Measurements from ENCODE around the gene PPP1R14D. TPM values are rescaled to one million over a fixed set of nuclear protein-coding genes. Genes with fewer than 3 reads are reported as not detected.
"Not testable (repeated sequence)": the region's sequence is repeated elsewhere in the genome, so short reads cannot be mapped to it uniquely, and the experiment has no call there.

The PPP1R14D gene
- total RNA-seq, 1 experiment from 2014 or later = 0.65 TPM

DNA sequence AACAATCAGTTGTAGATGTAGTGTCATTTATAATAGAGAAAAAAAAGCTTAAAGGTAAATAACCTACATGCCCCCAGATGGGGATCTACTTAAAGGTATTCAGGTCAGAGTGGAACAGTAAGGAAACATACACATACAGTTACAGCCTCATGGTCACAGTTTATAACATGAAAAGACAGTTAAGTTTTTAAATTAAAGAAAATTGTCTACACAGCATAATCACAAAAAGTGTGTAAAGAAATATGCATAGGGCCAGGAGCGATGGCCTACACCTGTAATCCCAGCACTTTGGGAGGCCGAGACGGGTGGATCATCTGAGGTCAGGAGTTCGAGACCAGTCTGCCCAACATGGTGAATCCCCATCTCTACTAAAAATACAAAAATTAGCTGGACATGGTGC lies 38.7 kb upstream of the PPP1R14D start:
- peaks cover 14% of the 10 kb centered on the region; the same call in 1 of the 2 replicates for H3K79me2 ChIP-seq (ENCODE audit: low read depth)
- no peak overlapping the region for H2AFZ ChIP-seq
- intact Hi-C loops (cut with micrococcal nuclease; ENCODE audit: unreplicated experiment) = no loop called here
- peak overlapping the region; percentile 81 for H3K27ac ChIP-seq
- DNase-seq = no peak
- H3K27me3 ChIP-seq (ENCODE audit: insufficient read depth, low read depth) = no peaks in the 10 kb centered on the region
- peaks cover 64% of the 10 kb centered on the region for H3K4me1 ChIP-seq (replicated peaks; ENCODE audit: insufficient read depth)
- ChIA-PET POLR2A (ENCODE audit: unreplicated experiment) (interaction anchor here (0.7 kb wide), 1 partner anchor 14 kb away, joined by 4 read pairs; no protein-coding TSS in a partner anchor), CTCF (interaction anchor here (0.6 to 0.7 kb wide), 3 partner anchors 9 to 600 kb away, joined by 3 to 4 read pairs (median 3); no protein-coding TSS in a partner anchor)
- no peak overlapping the region for H3K4me3 ChIP-seq
- no peaks in the 10 kb centered on the region for H3K9me3 ChIP-seq (ENCODE audit: insufficient read depth, low read depth)
- no TSS peak for BruUV-seq (replicated peaks)
- no peak for TF ChIP-seq EZH2 (IDR thresholded peaks at IDR 0.05; ENCODE audit: low read depth)
- TF ChIP-seq CTCF (conservative IDR thresholded peaks at IDR 0.05) = no peak
- H3K36me3 ChIP-seq (ENCODE audit: low read depth) = no peaks in the 10 kb centered on the region
- H3F3A ChIP-seq (ENCODE audit: insufficient read depth, low read depth) = peaks cover 27% of the 10 kb centered on the region; the same call in 1 of the 2 replicates
- no peaks in the 10 kb centered on the region for H4K20me1 ChIP-seq (ENCODE audit: insufficient read depth)
- H3K9me2 ChIP-seq (ENCODE audit: insufficient read depth) = no peaks in the 10 kb centered on the region
- peak overlapping the region; percentile 53; the same call in 1 of the 2 replicates for H3K4me2 ChIP-seq

DNA sequence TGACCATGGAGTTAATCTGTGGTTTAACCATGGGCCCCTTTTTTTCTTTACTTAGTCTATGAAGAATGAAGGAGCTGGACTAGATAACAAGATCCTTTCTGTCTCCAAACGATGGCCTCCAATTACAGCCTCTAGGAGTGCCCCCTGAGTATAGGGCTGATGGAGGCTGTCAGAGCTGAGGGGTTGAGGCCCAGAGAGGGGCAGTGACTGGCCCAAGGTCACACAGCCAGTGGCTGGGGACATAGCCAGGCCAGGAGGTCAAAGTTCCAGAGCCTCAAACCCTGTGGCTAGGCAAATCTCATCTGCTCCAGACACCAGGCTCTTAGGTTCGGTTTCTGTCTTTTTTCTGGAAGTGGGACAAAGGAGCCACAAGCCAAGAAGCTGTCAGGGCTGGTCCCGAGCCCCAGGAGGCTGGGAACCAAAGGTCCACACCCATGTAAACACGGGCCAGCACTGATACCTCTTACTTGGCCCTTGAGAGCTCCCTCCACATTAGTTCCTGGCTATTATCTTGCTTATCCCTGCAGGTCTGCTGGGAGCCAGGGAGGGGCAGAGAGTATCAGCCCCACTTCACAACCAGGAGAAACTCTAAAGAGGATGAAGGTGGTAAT lies 35.3 kb upstream of the PPP1R14D start:
- H2AFZ ChIP-seq = no peak overlapping the region
- no peaks in the 10 kb centered on the region for H3K79me2 ChIP-seq (ENCODE audit: low read depth)
- intact Hi-C loops (cut with micrococcal nuclease; ENCODE audit: unreplicated experiment) = no loop called here
- peaks cover 61% of the 10 kb centered on the region for H3K4me1 ChIP-seq (replicated peaks; ENCODE audit: insufficient read depth)
- H3K9me3 ChIP-seq (ENCODE audit: insufficient read depth, low read depth) = no peaks in the 10 kb centered on the region
- POLR2A ChIA-PET (ENCODE audit: unreplicated experiment) = no interaction called here
- H3K36me3 ChIP-seq (ENCODE audit: low read depth) = no peaks in the 10 kb centered on the region
- H3K4me2 ChIP-seq = no peak overlapping the region
- DNase-seq = peak in 1 of 2 experiments; percentile 38
- H3K4me3 ChIP-seq = no peak overlapping the region
- H3F3A ChIP-seq (ENCODE audit: insufficient read depth, low read depth) = peaks cover 41% of the 10 kb centered on the region
- H3K27me3 ChIP-seq (ENCODE audit: insufficient read depth, low read depth) = no peaks in the 10 kb centered on the region
- TF ChIP-seq EZH2 (IDR thresholded peaks at IDR 0.05; ENCODE audit: low read depth) = no peak
- TF ChIP-seq CTCF (conservative IDR thresholded peaks at IDR 0.05) = no peak
- no TSS peak for BruUV-seq (replicated peaks)
- CTCF ChIA-PET = interaction anchor here (0.5 to 1.2 kb wide), 4 partner anchors 9 to 274 kb away, joined by 3 to 6 read pairs (median 4); no protein-coding TSS in a partner anchor
- no peak overlapping the region for H3K27ac ChIP-seq
- no peaks in the 10 kb centered on the region for H4K20me1 ChIP-seq (ENCODE audit: insufficient read depth)
- no peaks in the 10 kb centered on the region for H3K9me2 ChIP-seq (ENCODE audit: insufficient read depth)

GRCh38 chr15:40861147-40861546 lies 32.6 kb upstream of the PPP1R14D start:
- H3K9me3 ChIP-seq (ENCODE audit: insufficient read depth, low read depth); intact Hi-C loops (cut with micrococcal nuclease; ENCODE audit: unreplicated experiment); H3K36me3 ChIP-seq (ENCODE audit: low read depth); H3K27me3 ChIP-seq (ENCODE audit: insufficient read depth, low read depth); H4K20me1 ChIP-seq (ENCODE audit: insufficient read depth); DNase-seq; H3K9me2 ChIP-seq (ENCODE audit: insufficient read depth); BruUV-seq (replicated peaks); H3K79me2 ChIP-seq (ENCODE audit: low read depth); H2AFZ ChIP-seq: not testable (repeated sequence)
- Histone ChIP-seq H3K4me1 (replicated peaks; ENCODE audit: insufficient read depth) (peaks cover 64% of the 10 kb centered on the region), H3K4me3 (0 out of 2 replicates have a peak overlapping the region, but pooled peaks have one; percentile 14), H3F3A (ENCODE audit: insufficient read depth, low read depth) (peaks cover 48% of the 10 kb centered on the region), H3K4me2 (peak overlapping the region; percentile 41; the same call in 1 of the 2 replicates), H3K27ac (peak overlapping the region; percentile 70)
- ChIA-PET POLR2A (ENCODE audit: unreplicated experiment) (interaction anchor here (0.5 kb wide), 1 partner anchor 94 kb away, joined by 4 read pairs; no protein-coding TSS in a partner anchor), CTCF (interaction anchor here (0.9 to 1.4 kb wide), 3 partner anchors 12 to 31 kb away, joined by 3 to 21 read pairs (median 4); no protein-coding TSS in a partner anchor)
